Measurements from ENCODE around the gene ADCY3.

GRCh38 chr2:24824071-24824588 lies 95.9 kb downstream of the ADCY3 start:
- no peak for TF ChIP-seq ARNTL (CRISPR knock-in tag; IDR thresholded peaks at IDR 0.05; ENCODE audit: borderline replicate concordance, low read depth)
- TF ChIP-seq ESRRG (CRISPR knock-in tag; IDR thresholded peaks at IDR 0.05): no peak
- TF ChIP-seq CSDC2 (CRISPR knock-in tag; IDR thresholded peaks at IDR 0.05): no peak
- TF ChIP-seq ZFP30 (CRISPR knock-in tag; IDR thresholded peaks at IDR 0.05): no peak
- no peak for TF ChIP-seq RARB (CRISPR knock-in tag; IDR thresholded peaks at IDR 0.05)
- no peak for TF ChIP-seq PPARA (CRISPR knock-in tag; IDR thresholded peaks at IDR 0.05; ENCODE audit: borderline replicate concordance)
- TF ChIP-seq TOX (CRISPR knock-in tag; IDR thresholded peaks at IDR 0.05; ENCODE audit: borderline replicate concordance): no peak
- TF ChIP-seq, protein P1, sequence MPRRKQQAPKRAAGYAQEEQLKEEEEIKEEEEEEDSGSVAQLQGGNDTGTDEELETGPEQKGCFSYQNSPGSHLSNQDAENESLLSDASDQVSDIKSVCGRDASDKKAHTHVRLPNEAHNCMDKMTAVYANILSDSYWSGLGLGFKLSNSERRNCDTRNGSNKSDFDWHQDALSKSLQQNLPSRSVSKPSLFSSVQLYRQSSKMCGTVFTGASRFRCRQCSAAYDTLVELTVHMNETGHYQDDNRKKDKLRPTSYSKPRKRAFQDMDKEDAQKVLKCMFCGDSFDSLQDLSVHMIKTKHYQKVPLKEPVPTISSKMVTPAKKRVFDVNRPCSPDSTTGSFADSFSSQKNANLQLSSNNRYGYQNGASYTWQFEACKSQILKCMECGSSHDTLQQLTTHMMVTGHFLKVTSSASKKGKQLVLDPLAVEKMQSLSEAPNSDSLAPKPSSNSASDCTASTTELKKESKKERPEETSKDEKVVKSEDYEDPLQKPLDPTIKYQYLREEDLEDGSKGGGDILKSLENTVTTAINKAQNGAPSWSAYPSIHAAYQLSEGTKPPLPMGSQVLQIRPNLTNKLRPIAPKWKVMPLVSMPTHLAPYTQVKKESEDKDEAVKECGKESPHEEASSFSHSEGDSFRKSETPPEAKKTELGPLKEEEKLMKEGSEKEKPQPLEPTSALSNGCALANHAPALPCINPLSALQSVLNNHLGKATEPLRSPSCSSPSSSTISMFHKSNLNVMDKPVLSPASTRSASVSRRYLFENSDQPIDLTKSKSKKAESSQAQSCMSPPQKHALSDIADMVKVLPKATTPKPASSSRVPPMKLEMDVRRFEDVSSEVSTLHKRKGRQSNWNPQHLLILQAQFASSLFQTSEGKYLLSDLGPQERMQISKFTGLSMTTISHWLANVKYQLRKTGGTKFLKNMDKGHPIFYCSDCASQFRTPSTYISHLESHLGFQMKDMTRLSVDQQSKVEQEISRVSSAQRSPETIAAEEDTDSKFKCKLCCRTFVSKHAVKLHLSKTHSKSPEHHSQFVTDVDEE (CRISPR knock-in tag; IDR thresholded peaks at IDR 0.05): no peak
- TF ChIP-seq ISL1 (CRISPR knock-in tag; IDR thresholded peaks at IDR 0.05): no peak
- TF ChIP-seq CREB5 (CRISPR knock-in tag; IDR thresholded peaks at IDR 0.05; ENCODE audit: low read depth): no peak
- TF ChIP-seq, protein P2, sequence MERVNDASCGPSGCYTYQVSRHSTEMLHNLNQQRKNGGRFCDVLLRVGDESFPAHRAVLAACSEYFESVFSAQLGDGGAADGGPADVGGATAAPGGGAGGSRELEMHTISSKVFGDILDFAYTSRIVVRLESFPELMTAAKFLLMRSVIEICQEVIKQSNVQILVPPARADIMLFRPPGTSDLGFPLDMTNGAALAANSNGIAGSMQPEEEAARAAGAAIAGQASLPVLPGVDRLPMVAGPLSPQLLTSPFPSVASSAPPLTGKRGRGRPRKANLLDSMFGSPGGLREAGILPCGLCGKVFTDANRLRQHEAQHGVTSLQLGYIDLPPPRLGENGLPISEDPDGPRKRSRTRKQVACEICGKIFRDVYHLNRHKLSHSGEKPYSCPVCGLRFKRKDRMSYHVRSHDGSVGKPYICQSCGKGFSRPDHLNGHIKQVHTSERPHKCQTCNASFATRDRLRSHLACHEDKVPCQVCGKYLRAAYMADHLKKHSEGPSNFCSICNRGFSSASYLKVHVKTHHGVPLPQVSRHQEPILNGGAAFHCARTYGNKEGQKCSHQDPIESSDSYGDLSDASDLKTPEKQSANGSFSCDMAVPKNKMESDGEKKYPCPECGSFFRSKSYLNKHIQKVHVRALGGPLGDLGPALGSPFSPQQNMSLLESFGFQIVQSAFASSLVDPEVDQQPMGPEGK (CRISPR knock-in tag; IDR thresholded peaks at IDR 0.05; ENCODE audit: borderline replicate concordance): no peak
- no peak for TF ChIP-seq ZC3H10 (CRISPR knock-in tag; IDR thresholded peaks at IDR 0.05)
- TF ChIP-seq ZFP3 (CRISPR knock-in tag; IDR thresholded peaks at IDR 0.05): no peak
- no peak for TF ChIP-seq GLIS3 (CRISPR knock-in tag; IDR thresholded peaks at IDR 0.05)

Data from SK-N-SH treated with all-trans-retinoic acid at 6 μM for 48 hours (cell line).